Endothelial cell of umbilical vein (primary cell): ENCODE results near the gene HLX. TPM values are rescaled to one million over a fixed set of nuclear protein-coding genes. Genes with fewer than 3 reads are reported as not detected.

Source experiments
- BruUV-seq: library from RNA; stranded (reverse); fragments of 400-500 nt; replicated peaks from 2 replicates; lab custom pipeline; 2021; lab: Mats Ljungman, UMichigan
- CTCF ChIA-PET: fragments of 300-600, 350-600 bp; sonication (Branson Sonifier 250); formaldehyde crosslinking; loops from one replicate; lab custom pipeline; 2021; ENCODE audit warnings: antibody characterized with exemption, inconsistent platforms; lab: Charles Lee
- POLR2A ChIA-PET: fragments of 300-600, 350-600 bp; sonication (Branson Sonifier 250); formaldehyde crosslinking; loops from one replicate; lab custom pipeline; 2021; ENCODE audit warnings: antibody characterized with exemption, inconsistent platforms; lab: Charles Lee
- DNase-seq: peaks from one replicate; pipeline ENCODE4 v3.0.0-alpha.2; 2011; ENCODE audit warnings: low read depth, low spot score
- FAIRE-seq: peaks from 2 replicates; lab custom pipeline; 2011; peaks lifted over from hg19 to GRCh38; lab: Jason Lieb, UNC
- H2AFZ ChIP-seq: 2 replicates; pipeline ENCODE4 v1.6.0; 2012; ENCODE audit warnings: low read depth, low read length, control low read depth, inconsistent platforms
- H3K27ac ChIP-seq: 2 replicates; pipeline ENCODE4 v1.5.1; 2011; ENCODE audit warnings: low read depth, mild to moderate bottlenecking, control low read depth, low read length, moderate library complexity; ENCODE audit not compliant: insufficient read depth
- H3K27me3 ChIP-seq, 2 experiments: 2 replicates each; pipeline versions ENCODE4 v1.6.0 to v1.6.1; 2011; ENCODE audit warnings: low read length in 2 of 2, mixed read lengths in 1 of 2; ENCODE audit not compliant: control insufficient read depth in 2 of 2, insufficient read depth in 2 of 2
- H3K36me3 ChIP-seq, 2 experiments: 2 replicates in 1 of 2; 3 replicates in 1 of 2; pipeline ENCODE4 v1.5.1; 2011; ENCODE audit warnings: low read length in 2 of 2, mild to moderate bottlenecking in 1 of 2, moderate library complexity in 1 of 2; ENCODE audit not compliant: control insufficient read depth in 2 of 2, insufficient read depth in 2 of 2; ENCODE audit errors: extremely low read depth in 1 of 2
- H3K4me1 ChIP-seq: 3 replicates; pipeline ENCODE4 v1.5.1; 2011; ENCODE audit warnings: mild to moderate bottlenecking, low read length; ENCODE audit not compliant: control insufficient read depth, insufficient read depth; ENCODE audit errors: extremely low read depth
- H3K4me2 ChIP-seq: 2 replicates; pipeline ENCODE4 v1.6.1; 2011; ENCODE audit warnings: low read length, control low read depth, mixed read lengths; ENCODE audit not compliant: insufficient read depth
- H3K4me3 ChIP-seq, 3 experiments: fragments of 200-600 bp in 1 of 3; sonication (generic), shearing (Covaris generic) in 1 of 3; replicated peaks in 1 of 3; 2 replicates each; pipeline ENCODE4 v1.5.1; 2011 to 2016; ENCODE audit warnings: control low read depth in 3 of 3, low read length in 3 of 3, mild to moderate bottlenecking in 2 of 3, inconsistent platforms in 1 of 3, low read depth in 1 of 3, moderate library complexity in 1 of 3; ENCODE audit not compliant: insufficient read depth in 1 of 3
- H3K79me2 ChIP-seq: 2 replicates; pipeline ENCODE4 v1.6.0; 2012; ENCODE audit warnings: low read length, inconsistent platforms; ENCODE audit not compliant: control insufficient read depth, insufficient read depth
- H3K9ac ChIP-seq: replicated peaks from 2 replicates; pipeline ENCODE3; 2011; ENCODE audit warnings: low read length, control low read depth; ENCODE audit not compliant: insufficient read depth; ENCODE audit errors: extremely low read depth
- H3K9me1 ChIP-seq: replicated peaks from 3 replicates; pipeline ENCODE4 v1.6.0; 2011; ENCODE audit warnings: mild to moderate bottlenecking, low read length; ENCODE audit not compliant: control insufficient read depth, insufficient read depth; ENCODE audit errors: extremely low read depth
- H3K9me3 ChIP-seq: replicated peaks from 2 replicates; pipeline ENCODE4 v1.5.1; 2012; ENCODE audit warnings: low read length, inconsistent platforms; ENCODE audit not compliant: control insufficient read depth, insufficient read depth
- H4K20me1 ChIP-seq: replicated peaks from 2 replicates; pipeline ENCODE3; 2011; ENCODE audit warnings: mild to moderate bottlenecking, low read length; ENCODE audit not compliant: control insufficient read depth, insufficient read depth; ENCODE audit errors: extremely low read depth
- CTCF ChIP-seq, 2 donors: IDR thresholded peaks; 1 replicate in 1 of 2; 2 replicates in 1 of 2; pipeline ENCODE4 v1.5.1; 2011; ENCODE audit warnings: low read length in 2 of 2, mild to moderate bottlenecking in 2 of 2, moderate library complexity in 2 of 2, control low read depth in 1 of 2, inconsistent platforms in 1 of 2, low read depth in 1 of 2; ENCODE audit not compliant: insufficient read depth in 1 of 2; ENCODE audit errors: extremely low read depth in 1 of 2
- EZH2 ChIP-seq: IDR thresholded peaks from 2 replicates; pipeline ENCODE4 v1.6.1; 2012; ENCODE audit warnings: borderline replicate concordance, low read depth, mild to moderate bottlenecking, moderate library complexity, low read length, inconsistent platforms; ENCODE audit not compliant: severe bottlenecking
- FOS ChIP-seq: IDR thresholded peaks from 2 replicates; pipeline ENCODE4 v1.6.1; 2011; ENCODE audit warnings: mild to moderate bottlenecking, low read length, moderate library complexity, borderline replicate concordance; ENCODE audit not compliant: insufficient read depth
- GATA2 ChIP-seq: IDR thresholded peaks from 2 replicates; pipeline ENCODE4 v1.7.0; 2011; ENCODE audit warnings: low read depth, mild to moderate bottlenecking, moderate library complexity, mixed read lengths, low read length; ENCODE audit not compliant: insufficient read length, insufficient read depth
- JUN ChIP-seq: IDR thresholded peaks from 2 replicates; pipeline ENCODE4 v1.6.1; 2011; ENCODE audit warnings: borderline replicate concordance, low read depth; ENCODE audit not compliant: insufficient read length, insufficient read depth
- MAX ChIP-seq: IDR thresholded peaks from 2 replicates; pipeline ENCODE4 v1.6.1; 2011; ENCODE audit not compliant: insufficient read depth, insufficient read length
- MYC ChIP-seq: IDR thresholded peaks from one replicate; pipeline ENCODE4 v1.6.1; 2011; ENCODE audit warnings: mild to moderate bottlenecking, low read depth, low read length
- POLR2A ChIP-seq: IDR thresholded peaks from 2 replicates; pipeline ENCODE4 v1.6.1; 2012; ENCODE audit warnings: low read depth, mild to moderate bottlenecking, control low read depth, low read length
- POLR2AphosphoS5 ChIP-seq: IDR thresholded peaks from 2 replicates; pipeline ENCODE4 v1.6.1; 2012; ENCODE audit warnings: low read depth, mild to moderate bottlenecking, control low read depth, low read length, moderate library complexity; ENCODE audit not compliant: insufficient read depth
- dilution Hi-C: fragments of 300-500 bp; cut with MboI; formaldehyde crosslinking; loops from one replicate; pipeline ENCODE4 v1.15.0; 2019; ENCODE audit warnings: low sequenced_read_pairs; ENCODE audit not compliant: extremely low pct_ligation_motif_present
- intact Hi-C: fragments of 100-400 bp; cut with micrococcal nuclease; formaldehyde crosslinking; loops from one replicate; pipeline ENCODE4 v1.10.0; 2022
- polyA plus RNA-seq, 4 experiments: library from polyadenylated mRNA; depleted of rRNA in 3 of 4; stranded (reverse) in 3 of 4; unstranded in 1 of 4; fragments of >200 nt; gene quantifications; 2 replicates each; pipeline versions ENCODE4 v1.2.1 to v1.2.3, GENCODE V29; 2011 to 2012; ENCODE audit warnings: missing spikeins in 1 of 4
- total RNA-seq: library from RNA; stranded (reverse); gene quantifications from 2 replicates; pipeline ENCODE4 v1.2.3, GENCODE V29; 2021

HLX gene
- total and polyA plus RNA-seq, 2 donors (not counting 3 experiments of a cell fraction or from before 2014, with no cell fraction given): 7.5 to 39.1 TPM

- no TSS peak for BruUV-seq
- Histone ChIP-seq H4K20me1 (no peaks in the 10 kb centered on the region), H3K27me3 (peaks cover 0 to 4% of the 10 kb centered on the region in 2 experiments), H3K9me3 (no peaks in the 10 kb centered on the region), H3K4me2 (no peak overlapping the region), H3K4me1 (peaks cover 5% of the 10 kb centered on the region), H3K36me3 (no peaks in the 10 kb centered on the region), H3K27ac (no peak overlapping the region), H2AFZ (no peak overlapping the region), H3K4me3 (no peak overlapping the region), H3K9ac (no peak overlapping the region), H3K79me2 (no peaks in the 10 kb centered on the region), H3K9me1 (no peaks in the 10 kb centered on the region)
- dilution Hi-C loops: no loop called here
- intact Hi-C loops: no loop called here
- FAIRE-seq (no peak), DNase-seq (peak; percentile 15)
- CTCF ChIA-PET: interaction anchor here (1.2 kb wide), 1 partner anchor 16 kb away, joined by 3 read pairs; no protein-coding TSS in a partner anchor
- POLR2A ChIA-PET: no interaction called here
- TF ChIP-seq JUN: peak; percentile 19
- TF ChIP-seq POLR2A: no peak
Measured at GRCh38 chr1:220833436-220833835, 45.8 kb upstream of the HLX start.

- Histone ChIP-seq H3K27ac (no peak overlapping the region), H3K36me3 (no peaks in the 10 kb centered on the region), H3K9me1 (no peaks in the 10 kb centered on the region), H3K4me2 (no peak overlapping the region), H3K79me2 (no peaks in the 10 kb centered on the region), H3K4me1 (peaks cover 10% of the 10 kb centered on the region), H3K4me3 (no peak overlapping the region), H4K20me1 (no peaks in the 10 kb centered on the region), H3K9me3 (no peaks in the 10 kb centered on the region), H2AFZ (no peak overlapping the region), H3K27me3 (peaks cover 0 to 4% of the 10 kb centered on the region in 2 experiments), H3K9ac (no peak overlapping the region)
- ChIA-PET POLR2A (no interaction called here), CTCF (interaction anchor here (0.6 to 1.2 kb wide), 2 partner anchors 17 to 369 kb away, joined by 3 to 4 read pairs; no protein-coding TSS in a partner anchor)
- TF ChIP-seq MYC (no peak), GATA2 (no peak), POLR2A (no peak), FOS (no peak), POLR2AphosphoS5 (no peak), MAX (no peak), EZH2 (no peak), CTCF (IDR thresholded peaks at IDR 0.05; ENCODE audit: extremely low read depth in 1 of 2, insufficient read depth in 1 of 2, low read depth in 1 of 2, low read length in 2 of 2) (no peak)
- BruUV-seq: no TSS peak
- DNase-seq (no peak), FAIRE-seq (no peak)
- dilution Hi-C loops (no loop called here), intact Hi-C loops (no loop called here)
Measured at GRCh38 chr1:220834155-220834870, 44.9 kb upstream of the HLX start.
